GM12873 (cell line): ENCODE data around the gene USP38.

Source experiments
- TF ChIP-seq, protein P1 (sequence below): IDR thresholded peaks from 2 replicates; pipeline ENCODE4 v1.5.1; 2012; ENCODE audit warnings: low read depth, mild to moderate bottlenecking, moderate library complexity, low read length, control low read depth; ENCODE audit not compliant: insufficient read depth; ENCODE audit errors: missing control alignments

USP38 gene

DNA sequence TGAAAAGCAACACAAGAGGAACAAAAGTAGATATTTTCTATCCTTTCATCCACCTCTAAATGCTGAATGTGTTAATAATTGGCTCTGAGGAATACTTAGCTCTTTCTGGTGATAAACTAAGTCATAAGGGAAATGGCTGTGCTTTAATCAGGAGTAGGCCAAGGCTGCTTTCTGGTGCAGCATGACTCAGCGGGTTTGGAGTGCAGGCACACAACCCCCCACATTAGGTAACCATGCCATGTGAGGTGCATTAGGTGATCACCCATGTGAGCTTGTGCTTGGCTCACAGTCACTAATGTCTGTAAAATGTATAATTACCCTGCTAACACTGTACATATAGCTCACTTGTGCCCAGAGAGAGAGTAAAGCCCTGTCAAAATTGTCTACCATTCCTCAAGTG is 57.2 kb downstream of the USP38 start:
- TF ChIP-seq, protein P1, sequence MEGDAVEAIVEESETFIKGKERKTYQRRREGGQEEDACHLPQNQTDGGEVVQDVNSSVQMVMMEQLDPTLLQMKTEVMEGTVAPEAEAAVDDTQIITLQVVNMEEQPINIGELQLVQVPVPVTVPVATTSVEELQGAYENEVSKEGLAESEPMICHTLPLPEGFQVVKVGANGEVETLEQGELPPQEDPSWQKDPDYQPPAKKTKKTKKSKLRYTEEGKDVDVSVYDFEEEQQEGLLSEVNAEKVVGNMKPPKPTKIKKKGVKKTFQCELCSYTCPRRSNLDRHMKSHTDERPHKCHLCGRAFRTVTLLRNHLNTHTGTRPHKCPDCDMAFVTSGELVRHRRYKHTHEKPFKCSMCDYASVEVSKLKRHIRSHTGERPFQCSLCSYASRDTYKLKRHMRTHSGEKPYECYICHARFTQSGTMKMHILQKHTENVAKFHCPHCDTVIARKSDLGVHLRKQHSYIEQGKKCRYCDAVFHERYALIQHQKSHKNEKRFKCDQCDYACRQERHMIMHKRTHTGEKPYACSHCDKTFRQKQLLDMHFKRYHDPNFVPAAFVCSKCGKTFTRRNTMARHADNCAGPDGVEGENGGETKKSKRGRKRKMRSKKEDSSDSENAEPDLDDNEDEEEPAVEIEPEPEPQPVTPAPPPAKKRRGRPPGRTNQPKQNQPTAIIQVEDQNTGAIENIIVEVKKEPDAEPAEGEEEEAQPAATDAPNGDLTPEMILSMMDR, result no peak

DNA sequence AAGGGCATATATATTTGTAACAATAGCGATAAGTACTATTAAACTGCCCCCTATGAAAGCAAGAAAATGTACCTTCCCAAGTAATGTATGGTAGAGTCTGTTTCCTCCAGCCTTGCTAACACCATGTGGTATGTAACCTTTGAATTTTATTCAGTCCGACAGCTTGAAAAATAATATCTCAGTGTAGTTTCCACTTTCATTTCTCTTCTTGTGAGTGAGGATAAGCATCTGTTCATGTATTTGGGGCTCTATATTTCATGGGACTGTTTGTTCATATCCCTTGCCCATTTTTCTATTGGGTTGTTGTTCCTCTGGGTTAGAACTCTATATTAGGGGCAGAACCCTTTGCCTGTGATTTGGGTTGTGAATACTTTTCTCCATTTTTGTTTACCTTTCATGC is 58.3 kb downstream of the USP38 start:
- TF ChIP-seq, protein P1, result no peak

DNA sequence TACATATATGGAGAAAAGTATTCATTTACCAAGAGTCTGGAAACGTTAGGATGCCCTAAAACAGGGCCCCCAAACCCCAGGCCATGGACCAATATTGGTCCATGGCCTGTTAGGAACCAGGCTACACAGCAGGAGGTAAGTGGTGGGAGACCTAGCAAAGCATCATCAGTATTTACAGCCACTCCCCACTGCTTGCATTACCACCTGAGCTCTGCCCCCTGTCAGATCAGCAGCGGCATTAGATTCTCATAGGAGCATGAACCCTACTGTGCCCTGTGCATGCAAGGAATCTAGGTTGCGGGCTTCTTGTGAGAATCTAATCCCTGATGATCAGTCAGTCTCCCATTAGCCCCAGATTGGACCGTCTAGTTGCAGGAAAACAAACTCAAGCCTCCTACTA is 62.3 kb downstream of the USP38 start:
- TF ChIP-seq, protein P1, result no peak

DNA sequence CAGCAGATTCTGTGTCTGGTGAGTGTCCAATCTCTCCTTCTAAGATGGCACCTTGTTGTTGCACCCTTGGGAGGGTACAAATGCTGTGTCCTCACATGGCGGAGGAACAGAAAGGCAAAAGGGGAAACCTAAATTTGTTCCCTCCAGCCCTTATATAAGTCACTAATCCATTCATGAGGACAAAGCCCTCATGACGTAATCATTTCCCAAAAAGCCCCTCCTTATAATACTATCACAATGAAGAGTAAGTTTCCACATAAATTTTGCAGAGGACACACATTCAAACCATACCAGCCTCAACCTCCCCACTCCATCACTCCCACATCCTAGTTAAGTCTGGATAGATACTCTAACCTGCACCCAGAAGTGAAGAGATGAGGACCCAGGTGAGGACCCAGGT is 63.1 kb downstream of the USP38 start:
- TF ChIP-seq, protein P1, result no peak

DNA sequence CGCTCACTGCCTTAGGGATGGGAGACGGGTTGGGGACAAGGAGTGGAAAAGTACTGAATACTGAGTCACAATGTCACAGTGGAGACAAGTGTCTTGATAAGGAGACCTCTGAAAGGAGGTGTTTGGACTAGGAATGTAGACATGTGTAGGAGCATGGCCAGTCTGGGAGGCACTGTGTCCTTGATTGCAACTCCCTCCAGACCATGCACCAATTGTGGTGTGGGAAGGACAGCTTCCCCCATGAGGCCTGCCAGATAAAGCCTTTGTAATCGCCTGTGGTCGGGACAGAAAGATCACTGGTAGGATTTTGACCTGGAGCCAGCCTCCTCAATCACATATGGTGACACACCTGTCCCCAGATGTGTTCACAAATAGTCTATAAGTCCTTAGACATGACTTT is 64.1 kb downstream of the USP38 start:
- TF ChIP-seq, protein P1, result no peak

DNA sequence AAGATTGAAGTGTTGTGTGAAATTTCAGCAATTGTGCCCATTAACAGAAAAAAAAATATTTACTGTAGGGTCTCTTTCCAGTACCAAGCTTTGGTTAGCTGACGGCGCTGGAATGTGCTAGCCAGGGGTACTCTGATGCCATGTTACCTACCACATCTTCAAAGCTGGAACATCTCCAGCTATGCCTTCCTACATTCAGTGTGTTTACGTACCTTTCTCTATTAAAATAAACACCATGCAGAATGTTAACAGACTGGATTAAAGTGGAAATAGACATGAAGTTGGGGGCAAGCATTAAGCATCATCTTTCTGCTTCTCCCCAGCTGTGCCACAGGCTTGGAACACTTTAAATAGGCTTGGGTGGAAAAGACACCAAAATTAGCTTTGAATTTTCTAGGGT is 65.9 kb downstream of the USP38 start:
- TF ChIP-seq, protein P1, result no peak

DNA sequence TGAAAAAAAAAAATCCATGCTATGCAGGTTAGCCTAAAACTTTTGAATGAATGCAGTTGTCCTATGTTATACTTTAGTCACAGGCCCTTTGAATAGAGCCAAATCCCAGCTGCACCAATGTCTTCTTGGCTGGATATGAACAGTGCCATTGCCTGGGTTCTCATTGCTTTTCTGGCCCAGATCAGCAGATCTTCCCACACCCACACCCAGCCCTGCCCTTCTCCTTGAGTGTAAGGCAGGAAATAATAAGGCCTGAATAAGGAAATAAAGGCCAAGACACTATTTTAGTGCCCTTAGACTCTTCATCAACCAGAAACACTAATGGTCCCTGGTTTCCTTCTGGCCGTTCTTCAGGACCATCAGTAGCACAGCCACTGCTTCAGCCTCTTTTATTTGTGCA is 66.6 kb downstream of the USP38 start:
- TF ChIP-seq, protein P1, result no peak
